NB4 (cell line): Measurements from ENCODE around the gene SMCHD1.
"Not testable (repeated sequence)": the region's sequence is repeated elsewhere in the genome, so short reads cannot be mapped to it uniquely, and the experiment has no call there.

Source experiments
- DNase-seq: peaks from one replicate; pipeline ENCODE4 v3.0.0; 2010; ENCODE audit warnings: low read depth
- H3K4me3 ChIP-seq: one replicate; pipeline ENCODE4 v1.5.1; 2011; ENCODE audit warnings: mild to moderate bottlenecking, low read depth, low read length, moderate library complexity
- MYC ChIP-seq: IDR thresholded peaks from 2 replicates; pipeline ENCODE4 v1.6.1; 2011; ENCODE audit warnings: low read depth, low read length
- POLR2A ChIP-seq: IDR thresholded peaks from 2 replicates; pipeline ENCODE4 v1.6.1; 2011; ENCODE audit warnings: mild to moderate bottlenecking; ENCODE audit not compliant: insufficient read length; ENCODE audit errors: extremely low read depth
- TF ChIP-seq, protein P1 (sequence below): IDR thresholded peaks from 2 replicates; pipeline ENCODE4 v1.6.1; 2011; ENCODE audit warnings: low read depth, low read length
- TF ChIP-seq, protein P2 (sequence below): IDR thresholded peaks from one replicate; pipeline ENCODE4 v1.5.1; 2012; ENCODE audit warnings: low read depth, low read length

The SMCHD1 gene

DNA sequence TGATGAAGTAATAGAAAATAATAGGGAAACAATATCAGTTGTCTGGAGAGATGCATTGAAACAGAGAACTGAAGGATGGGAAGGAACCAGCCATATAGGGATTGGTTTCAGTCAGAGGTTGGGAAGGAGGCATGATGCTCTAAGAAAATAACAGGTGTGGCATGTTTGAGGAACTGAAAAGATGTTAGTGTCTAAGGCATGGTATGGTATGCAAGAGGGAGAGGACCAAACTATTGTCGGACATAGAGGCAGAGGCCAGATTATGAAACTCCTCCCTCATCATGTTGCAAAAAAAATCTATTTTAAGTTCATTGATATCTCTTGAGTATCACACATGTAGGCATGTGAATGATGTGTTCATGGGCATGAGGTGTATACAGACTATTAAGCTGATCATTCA is 142.4 kb downstream of the SMCHD1 start:
- TF ChIP-seq, protein P1, sequence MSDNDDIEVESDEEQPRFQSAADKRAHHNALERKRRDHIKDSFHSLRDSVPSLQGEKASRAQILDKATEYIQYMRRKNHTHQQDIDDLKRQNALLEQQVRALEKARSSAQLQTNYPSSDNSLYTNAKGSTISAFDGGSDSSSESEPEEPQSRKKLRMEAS, result no peak
- TF ChIP-seq POLR2A (no peak), MYC (no peak)
- TF ChIP-seq, protein P2, sequence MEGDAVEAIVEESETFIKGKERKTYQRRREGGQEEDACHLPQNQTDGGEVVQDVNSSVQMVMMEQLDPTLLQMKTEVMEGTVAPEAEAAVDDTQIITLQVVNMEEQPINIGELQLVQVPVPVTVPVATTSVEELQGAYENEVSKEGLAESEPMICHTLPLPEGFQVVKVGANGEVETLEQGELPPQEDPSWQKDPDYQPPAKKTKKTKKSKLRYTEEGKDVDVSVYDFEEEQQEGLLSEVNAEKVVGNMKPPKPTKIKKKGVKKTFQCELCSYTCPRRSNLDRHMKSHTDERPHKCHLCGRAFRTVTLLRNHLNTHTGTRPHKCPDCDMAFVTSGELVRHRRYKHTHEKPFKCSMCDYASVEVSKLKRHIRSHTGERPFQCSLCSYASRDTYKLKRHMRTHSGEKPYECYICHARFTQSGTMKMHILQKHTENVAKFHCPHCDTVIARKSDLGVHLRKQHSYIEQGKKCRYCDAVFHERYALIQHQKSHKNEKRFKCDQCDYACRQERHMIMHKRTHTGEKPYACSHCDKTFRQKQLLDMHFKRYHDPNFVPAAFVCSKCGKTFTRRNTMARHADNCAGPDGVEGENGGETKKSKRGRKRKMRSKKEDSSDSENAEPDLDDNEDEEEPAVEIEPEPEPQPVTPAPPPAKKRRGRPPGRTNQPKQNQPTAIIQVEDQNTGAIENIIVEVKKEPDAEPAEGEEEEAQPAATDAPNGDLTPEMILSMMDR, result no peak
- H3K4me3 ChIP-seq, result no peak overlapping the region
- DNase-seq, result no peak

DNA sequence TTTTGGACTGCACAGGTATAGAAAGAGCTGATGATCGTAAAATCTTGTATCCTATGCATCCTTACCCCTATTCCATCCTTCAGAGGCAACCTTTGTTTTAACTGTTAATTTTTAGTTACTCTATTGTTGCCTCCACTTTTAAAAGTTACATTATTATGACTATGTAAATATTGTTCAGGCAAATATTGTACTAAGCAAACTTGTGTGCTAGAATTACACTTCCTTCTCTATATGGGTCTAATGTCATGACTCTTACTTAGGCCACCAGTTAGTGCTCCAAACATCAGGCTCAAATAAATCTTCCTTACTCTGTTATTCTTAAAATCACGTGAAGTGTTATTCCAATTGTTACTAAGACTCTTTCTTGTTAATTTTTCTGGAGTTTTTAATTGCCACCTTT is 143.8 kb downstream of the SMCHD1 start:
- DNase-seq, result no peak
- no peak overlapping the region for H3K4me3 ChIP-seq
- TF ChIP-seq, protein P2, result no peak
- TF ChIP-seq, protein P1, result no peak
- no peak for TF ChIP-seq MYC
- TF ChIP-seq POLR2A, result no peak

DNA sequence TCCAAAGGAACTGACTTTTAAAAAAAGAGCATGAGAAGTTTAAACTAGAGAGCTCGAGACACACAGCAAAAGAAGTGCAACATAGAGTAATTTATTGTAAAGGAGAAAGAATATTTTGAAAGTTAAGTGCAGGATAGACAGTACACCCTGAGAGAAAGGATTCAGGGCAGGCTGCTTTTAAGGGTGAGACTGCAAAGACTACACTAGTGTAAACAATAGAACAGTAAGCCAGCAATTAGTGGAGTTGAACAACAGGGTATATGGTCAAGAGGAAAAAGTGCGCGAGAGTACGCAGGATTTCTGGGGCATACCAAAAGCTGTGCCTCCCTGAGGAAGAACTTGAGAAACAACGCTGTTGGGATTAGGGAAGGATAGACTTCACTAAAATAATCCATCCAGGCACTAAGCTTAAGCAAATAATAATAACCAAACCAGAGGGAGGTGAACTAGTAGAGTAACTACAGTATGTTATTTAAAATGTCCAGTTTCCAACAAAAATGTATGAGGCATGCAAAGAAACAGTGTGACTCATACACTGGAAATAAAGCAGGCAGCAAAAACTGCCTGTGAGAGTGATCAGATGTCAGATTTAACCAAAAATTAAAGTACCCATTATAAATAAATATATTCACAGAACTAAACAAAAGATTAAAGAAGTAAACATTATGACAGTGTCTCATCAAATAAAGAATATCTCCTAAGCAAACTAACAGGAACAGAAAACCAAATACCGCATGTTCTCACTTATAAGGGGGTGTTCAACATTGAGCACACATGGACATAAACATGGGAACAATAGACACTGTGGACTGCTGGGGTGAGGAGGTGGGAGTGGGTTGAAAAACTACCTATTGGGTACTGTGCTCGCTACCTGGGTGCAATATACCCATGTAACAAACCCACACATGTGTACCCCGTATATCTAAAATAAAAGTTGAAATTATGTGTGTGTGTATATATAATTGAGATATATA is 150.7 kb downstream of the SMCHD1 start:
- no peak for DNase-seq
- H3K4me3 ChIP-seq, result no peak overlapping the region
- TF ChIP-seq, protein P2, result no peak

DNA sequence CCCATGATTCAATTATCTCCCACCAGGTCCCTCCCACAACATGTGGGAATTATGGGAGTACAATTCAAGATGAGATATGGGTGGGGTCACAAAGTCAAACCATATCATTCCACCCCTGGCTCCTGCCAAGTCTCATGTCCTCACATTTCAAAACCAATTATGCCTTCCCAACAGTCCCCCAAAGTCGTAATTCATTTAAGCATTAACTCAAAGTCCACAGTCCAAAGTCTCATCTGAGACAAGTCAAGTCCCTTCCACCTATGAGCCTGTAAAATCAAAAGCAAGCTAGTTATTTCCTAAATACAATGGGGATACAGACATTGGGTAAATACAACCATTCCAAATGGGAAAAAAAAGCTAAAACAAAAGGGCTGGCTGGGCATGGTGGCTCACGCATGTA is 153.1 kb downstream of the SMCHD1 start:
- not testable (repeated sequence) for H3K4me3 ChIP-seq, DNase-seq

DNA sequence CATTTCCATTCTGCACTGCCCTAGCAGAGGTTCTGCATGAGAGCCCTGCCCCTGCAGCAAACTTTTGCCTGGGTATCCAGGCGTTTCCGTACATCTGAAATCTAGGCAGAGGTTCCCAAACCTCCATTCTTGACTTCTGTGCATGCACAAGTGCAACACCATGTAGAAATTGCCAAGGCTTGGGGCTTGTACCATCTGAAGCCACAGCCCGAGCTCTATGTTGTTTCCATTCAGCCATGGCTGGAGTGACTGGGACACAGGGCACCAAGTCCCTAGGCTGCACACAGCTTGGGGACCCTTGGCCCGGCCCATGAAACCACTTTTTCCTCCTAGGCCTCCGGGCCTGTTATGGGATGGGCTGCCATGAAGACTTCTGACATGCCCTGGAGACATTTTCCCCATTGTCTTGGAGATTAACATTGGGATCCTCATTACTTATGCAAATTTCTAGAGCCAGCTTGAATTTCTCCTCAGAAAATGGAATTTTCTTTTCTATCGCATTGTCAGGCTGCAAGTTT is 154.2 kb downstream of the SMCHD1 start:
- not testable (repeated sequence) for H3K4me3 ChIP-seq, DNase-seq

DNA sequence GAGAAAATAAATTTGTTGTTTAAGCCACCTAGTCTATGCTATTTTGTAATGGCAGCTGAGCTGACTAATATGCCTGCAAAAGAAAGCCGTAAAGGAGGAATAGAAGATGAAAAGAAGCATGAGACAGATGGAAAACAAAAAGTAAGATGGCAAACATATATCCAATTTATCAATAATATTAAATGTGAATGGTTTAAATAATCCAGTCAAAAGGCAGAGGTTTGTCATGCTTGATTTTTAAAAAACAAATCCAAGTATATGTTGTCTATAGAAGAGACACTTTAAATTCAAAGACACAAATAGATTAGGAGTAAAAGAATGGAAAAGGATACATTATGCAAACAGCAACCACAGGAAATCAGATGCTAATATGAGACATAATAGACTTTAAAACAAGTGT is 155.9 kb downstream of the SMCHD1 start:
- TF ChIP-seq, protein P2, result no peak
- TF ChIP-seq POLR2A (no peak), MYC (no peak)
- TF ChIP-seq, protein P1, result no peak
- no peak overlapping the region for H3K4me3 ChIP-seq
- no peak for DNase-seq

DNA sequence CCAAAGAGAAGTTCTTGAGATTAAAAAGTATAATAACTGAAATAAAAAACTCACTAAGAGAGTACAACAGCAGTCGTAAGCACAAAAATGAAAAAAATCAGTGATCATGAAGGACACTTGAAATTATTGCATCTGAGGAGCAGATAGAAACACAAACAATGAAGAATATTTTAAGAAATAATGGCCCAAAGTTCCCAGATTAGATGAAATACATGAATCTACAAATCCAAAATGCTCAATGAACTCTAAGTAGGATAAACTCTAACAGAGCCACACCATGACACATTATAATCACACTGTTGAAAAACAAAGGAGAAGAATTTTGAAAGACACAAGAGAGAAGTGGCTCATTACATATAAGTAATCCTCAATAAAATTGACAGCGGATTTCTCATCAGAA is 159.4 kb downstream of the SMCHD1 start:
- no peak for DNase-seq
- no peak overlapping the region for H3K4me3 ChIP-seq
- TF ChIP-seq, protein P2, result no peak
- TF ChIP-seq MYC (no peak), POLR2A (no peak)
- TF ChIP-seq, protein P1, result no peak
